ENCODE measurements around the gene FUT8. TPM values are rescaled to one million over a fixed set of nuclear protein-coding genes. Genes with fewer than 3 reads are reported as not detected.

FUT8 gene
- total RNA-seq, 1 experiment from 2014 or later = 129 TPM

DNA sequence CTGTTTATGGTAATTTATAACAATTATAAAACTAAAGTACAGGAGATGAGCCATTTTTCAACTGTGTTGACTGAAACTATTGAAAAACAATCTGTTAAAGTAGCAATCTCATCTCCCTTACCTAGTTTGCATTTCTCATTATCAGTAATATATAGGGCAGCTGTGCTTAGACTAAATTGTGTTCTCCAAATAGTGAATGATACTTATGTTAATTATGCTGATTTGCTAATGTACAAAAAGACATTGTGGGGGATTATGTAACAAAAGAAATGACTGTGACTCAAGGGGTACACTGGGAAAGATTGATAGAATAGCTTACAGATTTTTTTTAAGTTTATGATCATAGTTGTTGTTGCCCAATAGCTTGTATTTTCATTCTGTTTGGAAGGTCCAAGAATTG, 207.7 kb downstream of the FUT8 start:
- H3K36me3 Mint-ChIP-seq (ENCODE audit: insufficient read depth, unreplicated experiment) = peaks cover 11% of the 10 kb centered on the region
- H3K4me1 Mint-ChIP-seq (ENCODE audit: low read depth, unreplicated experiment) = no peaks in the 10 kb centered on the region
- no peak overlapping the region for H3K4me3 Mint-ChIP-seq (ENCODE audit: low read depth, unreplicated experiment)
- TF ChIP-seq, protein P1, sequence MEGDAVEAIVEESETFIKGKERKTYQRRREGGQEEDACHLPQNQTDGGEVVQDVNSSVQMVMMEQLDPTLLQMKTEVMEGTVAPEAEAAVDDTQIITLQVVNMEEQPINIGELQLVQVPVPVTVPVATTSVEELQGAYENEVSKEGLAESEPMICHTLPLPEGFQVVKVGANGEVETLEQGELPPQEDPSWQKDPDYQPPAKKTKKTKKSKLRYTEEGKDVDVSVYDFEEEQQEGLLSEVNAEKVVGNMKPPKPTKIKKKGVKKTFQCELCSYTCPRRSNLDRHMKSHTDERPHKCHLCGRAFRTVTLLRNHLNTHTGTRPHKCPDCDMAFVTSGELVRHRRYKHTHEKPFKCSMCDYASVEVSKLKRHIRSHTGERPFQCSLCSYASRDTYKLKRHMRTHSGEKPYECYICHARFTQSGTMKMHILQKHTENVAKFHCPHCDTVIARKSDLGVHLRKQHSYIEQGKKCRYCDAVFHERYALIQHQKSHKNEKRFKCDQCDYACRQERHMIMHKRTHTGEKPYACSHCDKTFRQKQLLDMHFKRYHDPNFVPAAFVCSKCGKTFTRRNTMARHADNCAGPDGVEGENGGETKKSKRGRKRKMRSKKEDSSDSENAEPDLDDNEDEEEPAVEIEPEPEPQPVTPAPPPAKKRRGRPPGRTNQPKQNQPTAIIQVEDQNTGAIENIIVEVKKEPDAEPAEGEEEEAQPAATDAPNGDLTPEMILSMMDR (IDR thresholded peaks at IDR 0.05; ENCODE audit: unreplicated experiment) = no peak
- no peaks in the 10 kb centered on the region for H3K9me3 Mint-ChIP-seq (ENCODE audit: low read depth, unreplicated experiment)
- H3K27ac Mint-ChIP-seq (ENCODE audit: unreplicated experiment) = no peak overlapping the region
- no peak for DNase-seq
- CTCF ChIA-PET = no interaction called here
- H3K27me3 Mint-ChIP-seq (ENCODE audit: unreplicated experiment) = no peaks in the 10 kb centered on the region
- intact Hi-C loops (cut with micrococcal nuclease; ENCODE audit: unreplicated experiment) = no loop called here
- no TSS peak for BruUV-seq (replicated peaks)

DNA sequence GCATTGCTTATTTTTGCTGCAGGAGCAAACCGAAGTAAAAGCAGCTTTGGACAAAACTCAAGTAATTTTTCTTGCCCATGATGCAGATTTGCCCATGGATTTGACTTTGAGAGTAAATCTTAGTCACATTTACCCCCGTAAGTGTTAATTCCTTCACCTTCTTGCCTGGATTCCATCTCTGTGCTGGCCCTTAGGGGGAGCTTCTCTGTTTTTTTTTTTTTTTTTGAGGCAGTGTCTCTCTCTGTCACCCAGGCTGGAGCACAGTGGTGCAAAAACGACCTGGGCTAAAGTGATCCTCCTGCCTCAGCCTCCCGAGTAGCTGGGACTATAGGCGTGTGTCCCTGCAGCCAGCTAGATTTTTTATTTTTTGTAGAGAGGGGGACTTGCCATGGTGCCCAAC, 210.2 kb downstream of the FUT8 start:
- Mint-ChIP-seq H3K27ac (ENCODE audit: unreplicated experiment) (no peak overlapping the region), H3K36me3 (ENCODE audit: insufficient read depth, unreplicated experiment) (peaks cover under 1% of the 10 kb centered on the region), H3K27me3 (ENCODE audit: unreplicated experiment) (no peaks in the 10 kb centered on the region), H3K4me1 (ENCODE audit: low read depth, unreplicated experiment) (no peaks in the 10 kb centered on the region), H3K4me3 (ENCODE audit: low read depth, unreplicated experiment) (no peak overlapping the region), H3K9me3 (ENCODE audit: low read depth, unreplicated experiment) (no peaks in the 10 kb centered on the region)
- no peak for DNase-seq
- TF ChIP-seq, protein P1 (IDR thresholded peaks at IDR 0.05; ENCODE audit: unreplicated experiment) = no peak
- BruUV-seq (replicated peaks) = no TSS peak
- intact Hi-C loops (cut with micrococcal nuclease; ENCODE audit: unreplicated experiment) = no loop called here
- CTCF ChIA-PET = no interaction called here

DNA sequence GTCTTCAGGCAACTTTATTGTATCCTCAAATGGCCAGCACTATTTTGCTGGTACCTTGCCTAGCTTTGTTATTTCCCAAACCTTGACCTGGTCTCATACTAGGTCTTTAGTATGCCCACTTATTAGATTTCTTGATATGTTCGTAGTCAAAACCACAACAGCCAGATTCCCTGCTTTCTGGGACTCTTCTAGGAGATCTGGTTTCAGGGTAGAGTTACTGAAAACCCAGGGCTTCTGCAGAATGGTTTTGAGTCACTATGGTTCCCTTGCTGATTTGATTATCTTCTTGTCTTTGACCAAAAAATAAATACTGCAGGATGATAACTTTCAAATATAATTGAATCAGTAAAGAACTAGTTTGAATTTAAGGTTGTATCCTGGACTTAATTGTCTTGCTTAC, 211.2 kb downstream of the FUT8 start:
- TF ChIP-seq, protein P1 (IDR thresholded peaks at IDR 0.05; ENCODE audit: unreplicated experiment) = no peak
- no peaks in the 10 kb centered on the region for H3K27me3 Mint-ChIP-seq (ENCODE audit: unreplicated experiment)
- no TSS peak for BruUV-seq (replicated peaks)
- no peaks in the 10 kb centered on the region for H3K9me3 Mint-ChIP-seq (ENCODE audit: low read depth, unreplicated experiment)
- no peak overlapping the region for H3K27ac Mint-ChIP-seq (ENCODE audit: unreplicated experiment)
- DNase-seq = no peak
- CTCF ChIA-PET = no interaction called here
- no peak overlapping the region for H3K4me3 Mint-ChIP-seq (ENCODE audit: low read depth, unreplicated experiment)
- intact Hi-C loops (cut with micrococcal nuclease; ENCODE audit: unreplicated experiment) = no loop called here
- H3K4me1 Mint-ChIP-seq (ENCODE audit: low read depth, unreplicated experiment) = no peaks in the 10 kb centered on the region
- no peaks in the 10 kb centered on the region for H3K36me3 Mint-ChIP-seq (ENCODE audit: insufficient read depth, unreplicated experiment)

DNA sequence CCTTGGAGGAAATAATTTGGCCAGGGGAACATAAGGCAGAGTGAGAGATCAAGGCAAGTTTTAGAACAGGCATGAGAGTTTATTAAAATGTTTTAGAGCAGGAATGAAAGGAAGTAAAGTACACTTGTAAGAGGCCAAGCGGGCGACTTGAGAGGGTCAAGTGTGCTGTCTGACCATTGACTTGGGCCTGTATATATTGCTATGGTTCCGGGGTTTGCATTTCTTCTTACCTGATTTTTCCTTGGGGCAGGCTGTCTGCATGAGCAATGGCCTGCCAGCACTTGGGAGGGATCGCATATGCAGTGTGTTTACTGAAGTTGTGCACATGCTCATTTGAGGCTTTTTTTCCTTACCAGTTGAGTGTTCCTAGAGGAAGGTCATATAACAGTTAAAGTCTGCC, 214.8 kb downstream of the FUT8 start:
- intact Hi-C loops (cut with micrococcal nuclease; ENCODE audit: unreplicated experiment) = no loop called here
- BruUV-seq (replicated peaks) = no TSS peak
- Mint-ChIP-seq H3K4me1 (ENCODE audit: low read depth, unreplicated experiment) (no peaks in the 10 kb centered on the region), H3K36me3 (ENCODE audit: insufficient read depth, unreplicated experiment) (no peaks in the 10 kb centered on the region), H3K4me3 (ENCODE audit: low read depth, unreplicated experiment) (no peak overlapping the region), H3K9me3 (ENCODE audit: low read depth, unreplicated experiment) (no peaks in the 10 kb centered on the region), H3K27me3 (ENCODE audit: unreplicated experiment) (no peaks in the 10 kb centered on the region), H3K27ac (ENCODE audit: unreplicated experiment) (no peak overlapping the region)
- no peak for DNase-seq
- TF ChIP-seq, protein P1 (IDR thresholded peaks at IDR 0.05; ENCODE audit: unreplicated experiment) = no peak
- CTCF ChIA-PET = no interaction called here

GRCh38 chr14:65628664-65629063, 216.1 kb downstream of the FUT8 start:
- BruUV-seq (replicated peaks) = no TSS peak
- H3K27ac Mint-ChIP-seq (ENCODE audit: unreplicated experiment) = no peak overlapping the region
- H3K4me3 Mint-ChIP-seq (ENCODE audit: low read depth, unreplicated experiment) = no peak overlapping the region
- H3K9me3 Mint-ChIP-seq (ENCODE audit: low read depth, unreplicated experiment) = no peaks in the 10 kb centered on the region
- H3K36me3 Mint-ChIP-seq (ENCODE audit: insufficient read depth, unreplicated experiment) = peaks cover 4% of the 10 kb centered on the region
- intact Hi-C loops (cut with micrococcal nuclease; ENCODE audit: unreplicated experiment) = no loop called here
- CTCF ChIA-PET = no interaction called here
- no peak for DNase-seq
- no peaks in the 10 kb centered on the region for H3K4me1 Mint-ChIP-seq (ENCODE audit: low read depth, unreplicated experiment)
- H3K27me3 Mint-ChIP-seq (ENCODE audit: unreplicated experiment) = no peaks in the 10 kb centered on the region
- TF ChIP-seq, protein P1 (IDR thresholded peaks at IDR 0.05; ENCODE audit: unreplicated experiment) = no peak

All from Calu3 (cell line).